ENCODE results near the gene COL9A1. TPM values are rescaled to one million over a fixed set of nuclear protein-coding genes. Genes with fewer than 3 reads are reported as not detected.

The COL9A1 gene
- total RNA-seq, 1 donor from 2014 or later, result 0.09 TPM

GRCh38 chr6:70175770-70176169, 127.1 kb downstream of the COL9A1 start:
- DNase-seq (ENCODE audit: low spot score), result no peak

DNA sequence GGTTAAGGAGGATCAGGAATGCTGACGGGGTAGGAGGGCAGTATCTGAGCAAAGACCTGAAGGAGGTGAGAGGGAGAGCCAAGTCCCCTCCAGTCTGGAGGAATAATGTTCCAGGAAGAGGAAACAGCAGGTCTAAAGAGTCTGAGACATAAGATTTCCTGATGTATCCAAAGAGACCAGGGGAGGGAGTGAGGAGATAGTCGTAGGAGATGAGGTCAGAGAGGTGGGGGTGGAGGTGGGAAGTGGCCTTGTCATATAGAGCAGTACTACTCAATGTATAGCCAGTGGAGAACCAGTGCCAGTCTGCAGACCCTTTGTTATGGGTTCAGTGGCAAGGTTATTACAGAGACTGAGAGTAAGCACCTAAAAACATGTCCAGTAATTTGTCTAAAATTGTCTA, 130.6 kb downstream of the COL9A1 start:
- no peak for DNase-seq (ENCODE audit: low spot score)

- DNase-seq (ENCODE audit: low spot score), result no peak
Observed at GRCh38 chr6:70171236-70171635, 131.6 kb downstream of the COL9A1 start.

- DNase-seq (ENCODE audit: low spot score), result no peak
Observed at GRCh38 chr6:70168681-70169377, 134.1 kb downstream of the COL9A1 start.

Other genes starting within 250 kb of the COL9A1 start
- 31.6 TPM for gene FAM135A, start 110.4 kb upstream of the COL9A1 start, total RNA-seq